ENCODE measurements around the gene PRR5.

PRR5 gene

GRCh38 chr22:44714703-44715350 is 12.8 kb downstream of the PRR5 start:
- DNase-seq (ENCODE audit: low read depth in 1 of 2, low spot score in 1 of 2) = no peak

DNA sequence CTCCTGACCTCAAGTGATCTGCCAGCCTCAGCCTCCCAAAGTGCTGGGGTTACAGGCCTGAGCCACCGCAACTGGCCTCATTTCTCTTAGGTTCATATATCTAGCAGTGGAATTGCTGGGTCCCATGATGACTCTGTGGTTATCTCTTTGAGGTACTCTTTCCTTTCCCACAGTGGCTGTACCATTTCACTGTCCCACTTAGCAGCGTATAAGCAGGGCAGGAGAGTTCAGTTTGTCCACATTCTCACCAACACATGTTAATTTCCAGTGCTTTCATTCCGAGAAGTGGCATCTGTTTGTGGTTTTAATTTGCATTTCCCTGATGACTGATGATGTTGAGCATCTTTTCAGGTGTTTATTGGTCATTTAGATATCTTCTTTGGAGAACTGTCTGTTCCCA is 16.4 kb downstream of the PRR5 start:
- DNase-seq (ENCODE audit: low read depth in 1 of 2, low spot score in 1 of 2) = no peak

DNA sequence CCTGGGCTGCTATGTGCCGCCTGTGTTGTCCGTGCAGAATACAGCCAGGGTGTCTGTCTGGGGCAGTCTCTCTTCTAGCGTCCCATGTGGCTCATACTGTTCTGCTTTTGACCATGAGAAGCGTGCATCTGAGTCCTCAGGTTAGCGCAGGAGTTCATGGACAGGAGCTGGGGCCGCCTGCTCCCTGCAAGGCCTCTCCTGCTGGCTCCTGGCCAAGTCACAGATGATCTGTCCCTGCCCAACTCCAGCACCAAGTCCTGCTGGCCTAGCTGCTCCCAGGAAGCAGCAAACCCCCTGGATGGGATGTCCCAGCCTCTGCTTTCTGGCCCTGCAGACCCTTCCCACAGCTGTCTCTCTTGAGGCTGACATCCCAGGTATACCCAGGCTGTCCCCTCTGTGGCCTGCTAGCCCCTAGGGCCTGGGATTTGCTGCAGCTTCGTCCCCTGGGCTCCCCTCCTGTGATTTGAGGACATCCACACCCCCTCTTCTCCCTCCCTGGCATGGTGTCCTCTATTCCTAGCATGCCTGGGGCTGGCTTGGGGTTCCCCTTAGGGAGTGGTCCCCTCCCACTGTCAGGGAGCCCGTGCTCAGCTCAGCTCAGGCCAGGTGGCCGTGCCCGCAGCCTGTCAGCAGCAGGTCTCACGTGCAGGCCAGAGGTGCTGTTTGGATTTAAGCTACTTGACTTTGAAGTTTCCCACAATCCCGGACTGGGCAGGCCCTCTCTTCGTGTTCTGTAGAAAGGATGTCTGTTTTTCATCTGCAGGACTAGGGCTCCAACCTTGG is 17.8 kb downstream of the PRR5 start:
- no peak for DNase-seq (ENCODE audit: low read depth in 1 of 2, low spot score in 1 of 2)

DNA sequence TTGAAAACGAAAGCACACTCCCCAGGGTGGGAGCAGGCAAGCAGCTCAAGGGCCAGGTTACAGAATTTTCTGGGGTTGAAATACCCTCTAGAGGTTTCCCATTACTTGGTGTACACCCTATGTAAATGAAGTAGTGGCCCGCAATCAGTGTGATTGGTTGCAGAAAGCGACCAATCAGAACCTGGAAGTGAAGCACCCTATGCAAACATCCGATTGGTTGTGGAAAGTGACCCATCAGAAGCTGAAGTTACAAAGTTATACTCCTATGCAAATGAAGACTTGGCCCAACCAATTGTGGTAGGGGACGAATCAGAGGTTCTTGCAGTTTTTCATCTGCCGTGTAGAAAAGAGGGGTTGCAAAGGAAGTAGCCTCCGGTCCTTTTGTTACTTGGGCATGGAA is 19.2 kb downstream of the PRR5 start:
- DNase-seq (ENCODE audit: low read depth in 1 of 2, low spot score in 1 of 2) = no peak

- DNase-seq (ENCODE audit: low read depth in 1 of 2, low spot score in 1 of 2) = no peak
Observed at GRCh38 chr22:44722611-44723010, 20.6 kb downstream of the PRR5 start.

DNA sequence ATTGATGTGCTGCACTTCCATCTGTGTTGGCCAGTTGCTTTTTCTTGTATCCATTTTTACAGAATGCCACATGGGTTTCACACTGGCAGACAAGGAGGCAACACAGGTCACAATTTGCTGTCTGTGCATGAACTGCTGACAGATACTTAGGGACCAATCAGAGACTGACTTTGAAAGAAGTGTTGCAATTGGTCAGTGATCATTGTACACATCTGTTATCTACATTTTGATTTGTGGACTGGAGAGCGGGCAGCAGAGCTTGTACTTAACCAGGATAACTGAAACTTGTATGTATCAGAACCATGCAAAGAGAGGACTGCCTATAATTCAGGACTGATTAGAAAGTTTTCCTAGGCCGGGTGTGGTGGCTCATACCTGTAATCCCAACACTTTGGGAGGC is 21.8 kb downstream of the PRR5 start:
- DNase-seq (ENCODE audit: low read depth in 1 of 2, low spot score in 1 of 2) = no peak

DNA sequence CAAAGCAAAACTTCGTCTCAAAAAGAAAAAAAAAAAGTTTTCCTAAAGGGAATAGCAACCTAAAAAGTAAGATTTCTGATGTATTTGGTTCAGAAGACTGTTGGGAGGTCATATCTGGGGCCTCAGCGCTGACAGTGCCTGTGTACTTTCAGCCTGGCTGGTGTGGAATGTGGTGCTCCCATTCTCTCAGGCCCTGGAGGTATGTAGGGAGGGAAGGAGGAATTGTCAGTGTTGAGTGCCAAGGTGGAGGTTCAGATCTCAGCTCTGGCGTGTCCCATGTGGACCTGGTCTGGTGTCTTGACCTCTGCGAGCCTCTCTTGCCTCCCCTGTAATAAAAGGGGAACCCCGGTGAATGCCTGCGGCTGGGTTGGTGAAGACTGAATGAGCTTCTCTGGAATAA is 22.4 kb downstream of the PRR5 start:
- DNase-seq (ENCODE audit: low read depth in 1 of 2, low spot score in 1 of 2) = no peak

- DNase-seq (ENCODE audit: low read depth in 1 of 2, low spot score in 1 of 2) = no peak
Observed at GRCh38 chr22:44724859-44725258, 22.9 kb downstream of the PRR5 start.

DNA sequence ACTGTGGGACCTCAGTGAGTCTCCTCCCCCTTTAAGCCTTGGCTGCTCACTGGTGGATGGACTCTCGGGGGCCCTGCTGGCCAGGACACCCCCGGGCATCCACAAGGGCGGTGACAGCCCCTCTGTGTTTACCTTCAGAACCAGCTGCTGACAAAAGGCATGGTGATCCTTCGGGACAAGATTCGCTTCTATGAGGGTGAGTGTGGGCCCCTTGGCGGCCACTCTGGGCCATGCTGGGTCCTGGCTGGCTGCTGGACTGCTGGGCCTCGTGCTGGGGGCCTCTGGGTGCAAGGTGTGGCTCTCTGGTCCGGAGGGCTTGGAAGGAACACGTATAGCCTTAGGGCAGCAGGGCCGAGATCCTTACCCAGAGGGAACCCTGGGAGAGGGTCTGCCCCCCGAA is 24.4 kb downstream of the PRR5 start:
- no peak for DNase-seq (ENCODE audit: low read depth in 1 of 2, low spot score in 1 of 2)

DNA sequence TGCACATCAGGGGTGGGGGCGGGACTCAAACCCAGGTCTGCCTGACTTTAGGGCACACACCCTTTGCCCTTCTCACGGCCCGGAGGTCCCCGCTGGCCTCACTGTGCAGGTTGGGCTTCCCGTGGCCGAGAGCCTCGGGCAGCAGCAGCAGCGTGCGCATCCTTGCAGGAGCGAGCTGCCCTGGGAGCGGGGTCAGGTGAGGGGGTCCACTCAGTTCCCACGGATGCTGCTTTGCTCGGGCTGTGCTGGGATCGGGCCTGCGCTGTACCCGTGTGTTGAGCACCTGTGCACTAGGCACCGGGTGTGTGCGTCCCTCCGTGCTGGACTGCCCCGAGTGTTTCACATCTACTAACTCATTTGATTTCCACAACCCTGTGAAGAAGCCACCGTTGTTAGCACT is 25.1 kb downstream of the PRR5 start:
- DNase-seq (ENCODE audit: low read depth in 1 of 2, low spot score in 1 of 2) = no peak

DNA sequence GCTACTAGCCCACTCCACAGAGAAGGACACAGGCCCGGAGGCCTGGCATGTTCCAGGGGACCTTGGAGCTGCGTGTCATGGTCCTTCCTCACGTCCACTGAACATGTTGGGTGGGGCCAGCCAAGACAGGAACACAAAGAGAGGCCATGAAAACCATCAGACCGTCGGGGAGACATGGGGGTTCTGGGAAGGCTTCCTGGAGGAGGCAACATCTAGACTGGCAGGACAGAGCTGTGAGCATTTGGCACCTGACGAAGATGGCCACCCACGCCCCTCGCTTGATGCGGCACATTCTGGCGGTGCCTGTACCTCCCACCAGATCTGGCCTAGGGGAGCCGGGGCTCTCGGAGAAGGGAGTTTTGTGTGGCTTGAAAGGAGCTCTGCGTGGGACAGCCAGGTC is 25.7 kb downstream of the PRR5 start:
- no peak for DNase-seq (ENCODE audit: low read depth in 1 of 2, low spot score in 1 of 2)

GRCh38 chr22:44728761-44729324 is 26.8 kb downstream of the PRR5 start:
- no peak for DNase-seq (ENCODE audit: low read depth in 1 of 2, low spot score in 1 of 2)

DNA sequence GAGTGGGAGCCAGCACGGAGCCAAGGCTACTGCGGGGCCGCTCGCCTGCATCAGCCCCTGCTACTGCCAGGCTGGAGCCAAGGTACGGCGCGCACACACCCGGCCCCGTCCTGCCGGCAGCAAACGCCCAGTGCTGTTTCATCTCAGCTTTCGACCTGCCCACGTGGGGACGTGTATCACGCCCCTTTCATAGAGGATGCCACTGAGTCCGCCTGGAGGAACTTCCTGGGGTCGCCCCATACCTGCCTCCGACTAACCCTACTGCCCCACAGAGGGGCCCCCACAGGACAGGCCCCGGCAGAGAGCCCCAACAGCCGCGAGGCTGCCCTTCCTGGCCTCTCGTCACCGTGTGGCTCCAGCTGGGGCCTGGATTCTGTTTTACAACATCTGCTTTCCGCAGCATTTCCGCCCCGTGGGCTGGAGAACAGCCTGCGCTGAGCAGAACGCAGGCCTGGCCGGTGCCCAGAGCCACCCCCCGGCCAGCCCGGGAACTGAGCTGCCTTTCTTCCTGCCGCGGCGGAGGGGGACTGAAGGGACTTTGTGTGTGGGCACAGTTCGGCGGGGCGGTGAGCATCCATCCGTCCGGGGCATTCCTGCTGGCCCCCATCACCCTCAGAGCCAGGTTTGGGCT is 27.5 kb downstream of the PRR5 start:
- DNase-seq (ENCODE audit: low read depth in 1 of 2, low spot score in 1 of 2) = no peak

DNA sequence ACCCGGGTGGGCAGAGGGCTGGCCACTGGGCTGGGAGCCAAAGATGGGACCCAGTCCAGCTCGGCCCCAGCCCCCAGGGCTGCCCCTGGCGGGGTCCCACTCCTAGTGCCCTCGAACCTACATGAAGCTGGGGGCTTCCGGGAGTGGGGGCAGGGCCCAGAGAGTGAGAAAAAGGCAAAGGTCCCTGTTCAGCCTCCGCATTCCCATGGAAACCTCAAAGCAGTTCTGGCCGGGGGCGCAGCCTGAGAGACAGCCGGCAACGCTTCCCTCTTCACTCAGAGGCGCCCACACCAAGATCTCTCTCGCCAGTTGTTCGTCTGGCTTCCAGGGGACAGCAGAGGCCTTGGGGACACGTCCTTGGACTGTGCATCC is 28.0 kb downstream of the PRR5 start:
- DNase-seq (ENCODE audit: low read depth in 1 of 2, low spot score in 1 of 2) = no peak

DNA sequence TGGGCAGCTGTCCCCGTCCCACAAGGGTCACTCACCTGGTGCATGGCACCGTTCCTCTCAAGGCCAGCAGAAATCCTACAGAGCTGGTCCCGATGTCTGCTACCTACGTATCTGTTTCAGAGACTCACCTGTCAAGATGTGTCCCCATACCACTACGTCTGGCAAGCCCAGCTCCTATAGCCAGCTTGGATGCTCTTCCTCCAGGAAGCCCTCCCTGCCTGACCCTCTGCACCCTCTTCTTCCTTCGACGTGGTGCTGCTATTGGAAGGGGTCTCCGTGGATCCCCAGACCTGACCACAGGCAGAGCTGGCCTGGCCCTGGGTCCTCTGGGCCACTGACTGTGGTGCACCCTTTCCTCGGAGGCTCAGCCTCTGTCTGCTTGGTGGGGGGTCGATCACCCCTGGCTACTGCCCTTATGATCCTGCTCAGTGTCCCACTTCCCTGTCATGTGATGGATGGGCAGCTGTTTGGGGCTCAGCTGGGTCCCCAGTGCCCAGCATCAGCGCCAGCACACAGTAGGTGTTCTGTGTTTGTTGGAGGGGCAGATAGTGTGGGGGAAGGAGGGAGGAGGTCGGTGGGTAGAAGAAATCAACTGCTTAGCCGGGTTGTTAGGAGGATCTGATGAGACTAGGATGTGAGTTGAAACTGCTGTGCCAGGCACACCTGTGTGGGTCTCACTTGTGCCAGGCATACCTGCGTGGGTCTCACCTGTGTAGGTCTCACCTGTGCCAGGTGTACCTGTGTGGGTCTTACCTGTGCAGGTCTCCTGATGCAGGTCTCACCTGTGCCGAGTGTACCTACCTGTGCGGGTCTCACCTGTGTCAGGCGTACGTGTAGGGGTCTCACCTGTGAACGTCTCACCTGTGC is 28.7 kb downstream of the PRR5 start:
- DNase-seq (ENCODE audit: low read depth in 1 of 2, low spot score in 1 of 2) = no peak

GRCh38 chr22:44731357-44731970 is 29.5 kb downstream of the PRR5 start:
- DNase-seq (ENCODE audit: low read depth in 1 of 2, low spot score in 1 of 2) = no peak

- no peak for DNase-seq (ENCODE audit: low read depth in 1 of 2, low spot score in 1 of 2)
Observed at GRCh38 chr22:44732017-44732561, 30.1 kb downstream of the PRR5 start.

DNA sequence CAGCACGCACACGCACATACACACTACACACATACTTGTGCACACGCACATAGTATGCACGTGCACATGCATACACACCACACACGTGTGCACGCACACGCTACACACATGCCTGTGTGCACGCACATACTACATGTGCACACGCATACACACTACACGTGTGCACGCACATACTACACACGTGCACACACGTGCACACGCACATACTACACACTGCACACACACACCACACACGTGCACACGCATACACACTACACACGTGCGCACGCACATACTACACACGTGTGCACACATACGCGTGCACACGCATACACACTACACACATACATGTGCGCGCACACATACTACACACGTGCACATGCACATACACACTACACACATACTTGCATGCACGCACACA is 30.7 kb downstream of the PRR5 start:
- DNase-seq (ENCODE audit: low read depth in 1 of 2, low spot score in 1 of 2) = no peak

DNA sequence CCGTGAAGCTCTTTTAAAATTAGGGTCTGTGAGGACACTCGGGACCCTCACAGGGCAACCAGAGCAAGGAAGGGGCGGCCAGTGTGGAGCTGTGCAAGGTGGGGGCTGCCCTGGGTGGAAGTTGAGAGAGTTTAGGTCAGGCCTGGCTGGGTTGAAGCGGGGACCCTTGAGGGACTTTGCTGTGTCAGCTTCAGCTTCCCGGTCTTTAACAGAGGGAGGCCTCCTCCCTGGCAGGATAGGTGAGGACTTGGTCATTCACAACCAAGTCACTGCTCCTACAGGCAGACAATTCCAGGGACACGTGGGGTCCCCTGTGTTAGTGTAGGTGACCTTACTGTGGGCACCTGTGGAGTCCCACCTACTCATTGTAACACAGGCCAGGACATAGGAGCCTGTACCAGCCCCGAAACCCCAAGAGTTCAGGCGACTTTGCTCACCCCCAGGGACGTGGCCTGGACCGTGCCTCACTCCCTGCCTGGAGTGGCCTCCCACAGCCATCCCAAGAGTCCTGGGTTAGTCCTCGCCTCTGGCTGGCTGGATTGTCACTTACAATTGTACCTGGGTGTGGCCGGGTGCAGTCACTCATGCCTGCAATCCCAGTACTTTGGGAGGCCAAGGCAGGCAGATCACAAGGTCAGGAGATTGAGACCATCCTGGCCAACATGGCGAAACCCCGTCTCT is 31.6 kb downstream of the PRR5 start:
- no peak for DNase-seq (ENCODE audit: low read depth in 1 of 2, low spot score in 1 of 2)

DNA sequence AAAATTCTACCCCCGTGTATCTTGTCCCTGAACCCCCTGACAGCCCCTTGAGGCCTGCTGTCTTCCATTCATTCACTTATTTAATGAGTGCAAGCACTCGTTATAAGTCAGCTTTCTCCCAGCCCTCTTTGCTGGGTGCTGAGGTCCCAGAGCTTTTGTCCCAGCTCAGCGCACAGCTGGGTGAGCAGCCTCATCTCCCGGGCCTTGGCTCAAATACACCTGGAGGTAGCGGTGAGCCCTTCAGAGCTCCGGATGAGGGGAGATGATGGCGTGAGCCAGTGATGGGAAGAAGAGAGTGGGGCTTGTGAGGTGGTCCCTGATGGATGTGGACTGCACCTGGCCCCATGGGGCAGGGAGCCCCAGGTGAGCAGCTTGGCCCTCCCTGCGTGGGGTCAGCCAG is 32.3 kb downstream of the PRR5 start:
- DNase-seq (ENCODE audit: low read depth in 1 of 2, low spot score in 1 of 2) = no peak

Data from activated T-helper 1 cell treated with anti-CD3 and anti-CD28 coated beads, Interleukin-2, amount 50 U/mL, for 16 hours (primary cell).